Motor neuron (in vitro differentiated cells): Measurements from ENCODE around the gene PDE9A. TPM values are rescaled to one million over a fixed set of nuclear protein-coding genes. Genes with fewer than 3 reads are reported as not detected.

Source experiments
- ATAC-seq, 8 experiments: fragments of 200-7000 bp; cut with Tn5 transposase; replicated peaks in 6 of 8; 2 replicates each; pipeline ENCODE4 v1.8.0; 2021; ENCODE audit warnings: mild to moderate bottlenecking in 8 of 8, moderate library complexity in 8 of 8
- H3K27ac ChIP-seq, 2 donors: fragments of 250-450 bp; sonication (Bioruptor Pico); 2 replicates each; pipeline ENCODE4 v1.9.0; 2021; ENCODE audit warnings: antibody characterized with exemption in 2 of 2, mild to moderate bottlenecking in 2 of 2, moderate library complexity in 1 of 2
- H3K4me1 ChIP-seq, 2 donors: fragments of 250-450 bp; sonication (Bioruptor Pico); replicated peaks in 1 of 2; 2 replicates each; pipeline ENCODE4 v1.6.1; 2021; ENCODE audit warnings: antibody characterized with exemption in 2 of 2, mild to moderate bottlenecking in 2 of 2, moderate library complexity in 1 of 2
- H3K4me3 ChIP-seq, 5 donors: fragments of 250-450 bp; sonication (Bioruptor Pico); 2 replicates each; pipeline ENCODE4 v1.9.0; 2021; ENCODE audit warnings: antibody characterized with exemption in 5 of 5, mild to moderate bottlenecking in 5 of 5, moderate library complexity in 4 of 5
- WGBS, 10 experiments: fragments of 450-650 bp; shearing (Covaris generic); methylation state at CpG; one replicate each; pipeline ENCODE4 v1.0.0; 2022; 5-methylcytosine and 5-hydroxymethylcytosine counted together
- in situ Hi-C, 9 experiments: fragments of 400-800 bp; cut with MboI; loops; one replicate each; pipeline ENCODE4 v1.15.0; 2021; ENCODE audit warnings: low sequenced_read_pairs in 9 of 9, low pct_unique_long_range_greater_than_20kb in 2 of 9; ENCODE audit not compliant: unreplicated experiment in 9 of 9
- total RNA-seq, 8 experiments: library from RNA; unstranded; fragments of 300-600 nt; gene quantifications; 2 replicates each; pipeline versions ENCODE4 v1.2.3 to v1.2.4, GENCODE V29; 2022

Gene PDE9A
- total RNA-seq, 8 experiments from 2014 or later = 0.31 to 21.2 (median 15.6) TPM; not detected in 2

DNA sequence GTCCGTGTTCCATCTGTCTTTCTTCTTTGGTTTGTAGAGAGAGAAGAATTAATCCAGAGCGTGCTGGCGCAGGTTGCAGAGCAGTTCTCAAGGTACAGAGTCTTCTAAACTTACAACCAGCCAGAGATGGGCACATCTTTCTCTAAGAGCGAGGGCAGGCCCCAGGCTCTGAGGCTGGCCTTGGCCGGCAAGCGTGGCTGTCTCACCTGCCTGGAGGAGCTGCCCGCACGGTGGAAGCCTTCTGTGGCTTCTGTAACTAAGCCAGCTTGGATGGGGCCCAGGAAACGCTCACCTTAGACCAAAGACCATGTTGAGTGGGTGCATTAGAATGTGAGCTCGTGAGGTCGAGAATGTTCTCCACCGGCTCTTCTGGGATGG is 78.6 kb downstream of the PDE9A start:
- in situ Hi-C loops = no loop called here
- no peak for ATAC-seq
- H3K27ac ChIP-seq = no peak overlapping the region
- no peak overlapping the region for H3K4me3 ChIP-seq
- 20 to 100% (median 92%) methylated on average over 1 to 8 of the region's 12 CpGs; no CpG with 5 or more reads in 4 of the 10 experiments for WGBS, 10 experiments
- H3K4me1 ChIP-seq = peaks cover 3 to 6% of the 10 kb centered on the region in 2 donors

GRCh38 chr21:42733037-42733627 is 79.7 kb downstream of the PDE9A start:
- 0 to 53% (median 20%) methylated on average over 2 to 6 of the region's 7 CpGs for WGBS, 10 experiments
- H3K27ac ChIP-seq = peak overlapping the region in 1 of 2 donors; percentile 21

DNA sequence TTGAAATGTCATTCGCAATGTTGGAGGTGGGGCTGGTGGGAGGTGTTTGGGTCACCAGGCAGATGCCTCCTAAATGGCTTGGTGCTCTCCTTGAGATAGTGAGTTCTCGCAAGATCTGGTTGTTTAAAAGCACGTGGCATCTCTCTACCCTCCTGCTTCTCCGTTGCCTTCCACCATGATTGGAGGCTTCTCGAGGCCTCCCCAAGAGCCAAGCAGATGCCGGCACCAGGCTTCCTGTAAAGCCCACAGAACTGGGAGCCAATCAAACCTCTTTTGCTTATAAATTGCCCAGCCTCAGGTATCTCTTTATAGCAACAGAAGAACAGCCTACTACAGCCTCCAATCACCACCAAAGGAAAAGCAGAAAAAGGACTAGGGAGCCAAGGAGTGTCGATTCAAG is 80.5 kb downstream of the PDE9A start:
- H3K4me3 ChIP-seq = no peak overlapping the region
- 34 to 94% (median 86%) methylated on average over 2 to 5 of the region's 7 CpGs; no CpG with 5 or more reads in 2 of the 10 experiments for WGBS, 10 experiments
- in situ Hi-C loops = no loop called here
- no peak for ATAC-seq
- peaks cover 3 to 13% of the 10 kb centered on the region in 2 donors for H3K4me1 ChIP-seq
- no peak overlapping the region for H3K27ac ChIP-seq

More at GRCh38 chr21:42733037-42733627, 79.7 kb downstream of the PDE9A start:
- ATAC-seq = peak in 5 of 8 experiments; percentile 69 to 82 (median 75)
- H3K4me3 ChIP-seq = no peak overlapping the region
- in situ Hi-C loops = no loop called here
- H3K4me1 ChIP-seq = peaks cover 3 to 10% of the 10 kb centered on the region in 2 donors

- Histone ChIP-seq H3K4me1 (peaks cover 3 to 13% of the 10 kb centered on the region in 2 donors), H3K4me3 (no peak overlapping the region), H3K27ac (no peak overlapping the region)
- in situ Hi-C loops = no loop called here
- ATAC-seq = no peak
- 12 to 94% (median 73%) methylated on average over 2 to 6 of the region's 7 CpGs; no CpG with 5 or more reads in 1 of the 10 experiments for WGBS, 10 experiments
Observed at GRCh38 chr21:42734323-42734971, 81.0 kb downstream of the PDE9A start.

GRCh38 chr21:42735061-42735460 is 81.6 kb downstream of the PDE9A start:
- Histone ChIP-seq H3K4me1 (peaks cover 3 to 13% of the 10 kb centered on the region in 2 donors), H3K4me3 (no peak overlapping the region), H3K27ac (no peak overlapping the region)
- in situ Hi-C loops = no loop called here
- WGBS, 10 experiments = 60 to 97% (median 88%) methylated on average over 2 to 7 of the region's 8 CpGs; no CpG with 5 or more reads in 6 of the 10 experiments
- ATAC-seq = no peak

GRCh38 chr21:42735944-42736343 is 82.5 kb downstream of the PDE9A start:
- ATAC-seq = no peak
- Histone ChIP-seq H3K4me3 (no peak overlapping the region), H3K27ac (no peak overlapping the region), H3K4me1 (peaks cover 3 to 13% of the 10 kb centered on the region in 2 donors)
- 43 to 100% (median 96%) methylated on average over 1 to 6 of the region's 10 CpGs; no CpG with 5 or more reads in 3 of the 10 experiments for WGBS, 10 experiments
- in situ Hi-C loops = no loop called here

DNA sequence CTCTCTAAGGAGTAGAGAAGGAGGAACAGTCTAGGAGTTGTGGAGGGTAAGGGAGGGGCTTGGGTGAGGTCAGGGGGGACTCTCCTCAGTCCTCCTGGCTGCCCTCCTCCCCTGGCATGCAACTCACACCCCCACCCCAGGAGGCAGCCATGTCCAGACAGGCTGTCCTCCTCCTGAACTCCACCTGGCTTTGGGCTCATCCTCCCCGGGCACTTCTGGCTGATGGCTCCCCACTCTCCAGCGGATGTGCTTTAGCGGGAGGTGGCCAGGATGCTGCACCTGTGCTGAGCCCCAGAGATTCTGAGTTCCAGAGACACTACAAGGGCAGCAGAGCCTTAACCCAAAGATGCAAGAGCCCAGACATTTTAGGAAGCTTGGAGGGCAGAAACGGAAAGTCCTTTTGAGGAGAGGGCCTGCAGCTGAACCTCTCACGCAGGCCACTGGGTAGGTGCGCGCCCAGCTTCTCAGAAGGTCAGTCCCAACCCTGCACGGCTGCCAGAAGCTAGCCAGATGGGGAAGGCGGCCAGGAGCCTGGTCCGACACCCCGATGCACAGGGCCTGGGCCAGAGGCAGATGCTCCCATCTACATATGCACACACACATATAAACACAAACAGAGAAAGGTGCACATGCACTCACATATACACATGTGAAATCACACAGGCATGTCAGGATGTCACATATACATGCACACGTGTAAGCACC is 83.4 kb downstream of the PDE9A start:
- WGBS, 10 experiments = 45 to 100% (median 80%) methylated on average over 1 to 4 of the region's 12 CpGs; no CpG with 5 or more reads in 4 of the 10 experiments
- Histone ChIP-seq H3K4me1 (peaks cover 3 to 13% of the 10 kb centered on the region in 2 donors), H3K4me3 (no peak overlapping the region), H3K27ac (no peak overlapping the region)
- ATAC-seq = no peak
- in situ Hi-C loops = no loop called here

GRCh38 chr21:42737951-42738590 is 84.7 kb downstream of the PDE9A start:
- peak in 3 of 8 experiments; percentile 24 to 45 (median 40) for ATAC-seq
- peaks cover under 1 to 10% of the 10 kb centered on the region in 2 donors for H3K4me1 ChIP-seq
- H3K4me3 ChIP-seq = no peak overlapping the region
- WGBS, 10 experiments = 56 to 100% (median 76%) methylated on average over 2 to 10 of the region's 16 CpGs; no CpG with 5 or more reads in 2 of the 10 experiments
- in situ Hi-C loops = no loop called here
- H3K27ac ChIP-seq = peak overlapping the region in 1 of 2 donors; percentile 39

GRCh38 chr21:42739061-42739931 is 85.9 kb downstream of the PDE9A start:
- no peak overlapping the region for H3K4me3 ChIP-seq
- WGBS, 10 experiments = 20 to 100% (median 81%) methylated on average over 2 to 9 of the region's 21 CpGs; no CpG with 5 or more reads in 1 of the 10 experiments
- ATAC-seq = no peak
- H3K4me1 ChIP-seq = peaks cover 0 to 7% of the 10 kb centered on the region in 2 donors
- H3K27ac ChIP-seq = no peak overlapping the region
- in situ Hi-C loops = no loop called here

- no peak overlapping the region for H3K4me3 ChIP-seq
- peaks cover 0 to 7% of the 10 kb centered on the region in 2 donors for H3K4me1 ChIP-seq
- WGBS, 10 experiments = 0 to 100% (median 75%) methylated on average over 1 of the region's 1 CpG; no CpG with 5 or more reads in 1 of the 10 experiments
- no peak overlapping the region for H3K27ac ChIP-seq
- in situ Hi-C loops = no loop called here
- no peak for ATAC-seq
Observed at GRCh38 chr21:42740405-42740909, 87.0 kb downstream of the PDE9A start.

DNA sequence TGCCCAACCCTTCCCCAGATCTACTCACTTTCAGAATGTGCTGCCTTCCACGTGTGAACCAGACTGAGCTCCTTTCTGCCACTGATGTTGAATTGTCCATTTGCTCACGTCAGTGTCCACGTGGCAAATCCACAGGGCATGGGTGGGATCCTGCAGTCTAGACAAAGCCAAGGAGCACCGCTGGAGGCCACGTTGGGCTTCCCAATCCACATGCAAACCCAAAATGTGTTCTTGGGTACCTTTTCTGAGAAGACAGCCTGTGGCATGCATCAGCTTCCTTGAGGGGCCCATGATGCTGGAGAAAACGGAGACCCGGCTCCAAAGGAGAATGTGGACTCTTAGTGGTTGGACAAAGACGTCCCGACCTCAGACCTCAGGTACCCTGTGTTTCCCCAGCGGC is 87.6 kb downstream of the PDE9A start:
- Histone ChIP-seq H3K4me3 (no peak overlapping the region), H3K4me1 (peaks cover 0 to 7% of the 10 kb centered on the region in 2 donors), H3K27ac (no peak overlapping the region)
- ATAC-seq = no peak
- WGBS, 10 experiments = 31 to 100% (median 58%) methylated on average over 1 to 10 of the region's 10 CpGs; no CpG with 5 or more reads in 3 of the 10 experiments
- in situ Hi-C loops = no loop called here
